ENCODE results near the gene CRYBA2.

Gene CRYBA2

GRCh38 chr2:219003979-219004378 lies 10.8 kb upstream of the CRYBA2 start:
- no peak for DNase-seq
- no peaks in the 10 kb centered on the region for H3K36me3 ChIP-seq (ENCODE audit: control insufficient read depth in 4 of 4, insufficient read depth in 4 of 4, low read length in 3 of 4)
- CTCF ChIA-PET = interaction anchor here (0.9 to 5.2 kb wide), 9 partner anchors 9 to 128 kb away, joined by 3 to 16 read pairs (median 4); no protein-coding TSS in a partner anchor
- POLR2A ChIA-PET = no interaction called here
- H3K4me1 ChIP-seq (ENCODE audit: control extremely low read depth in 1 of 4, control insufficient read depth in 4 of 4, insufficient read depth in 4 of 4, low read length in 3 of 4) = peaks cover 0 to 23% (median 14%) of the 10 kb centered on the region in 4 experiments
- H3K4me3 ChIP-seq (ENCODE audit: control insufficient read depth in 1 of 7, extremely low read depth in 1 of 7, insufficient read depth in 4 of 7, low read depth in 2 of 7, low read length in 6 of 7) = no peak overlapping the region
- H3K27me3 ChIP-seq (replicated peaks in 2 of 5; ENCODE audit: control insufficient read depth in 4 of 5, insufficient read depth in 5 of 5, low read length in 4 of 5) = peaks cover 2 to 94% (median 40%) of the 10 kb centered on the region in 5 experiments
- no peaks in the 10 kb centered on the region for H3K9me3 ChIP-seq (ENCODE audit: control extremely low read depth in 1 of 5, control insufficient read depth in 4 of 5, insufficient read depth in 2 of 5, low read depth in 1 of 5, low read length in 4 of 5)
- no peak overlapping the region for H3K27ac ChIP-seq (ENCODE audit: insufficient read depth in 1 of 2, low read depth in 1 of 2, low read length in 2 of 2, poor library complexity in 1 of 2, severe bottlenecking in 2 of 2)
- WGBS (ENCODE audit: insufficient coverage) = 93% methylated on average over 3 of the region's 3 CpGs

- no peaks in the 10 kb centered on the region for H3K9me3 ChIP-seq (ENCODE audit: control extremely low read depth in 1 of 5, control insufficient read depth in 4 of 5, insufficient read depth in 2 of 5, low read depth in 1 of 5, low read length in 4 of 5)
- DNase-seq = no peak
- peaks cover 0 to 23% (median 14%) of the 10 kb centered on the region in 4 experiments for H3K4me1 ChIP-seq (ENCODE audit: control extremely low read depth in 1 of 4, control insufficient read depth in 4 of 4, insufficient read depth in 4 of 4, low read length in 3 of 4)
- H3K27ac ChIP-seq (ENCODE audit: insufficient read depth in 1 of 2, low read depth in 1 of 2, low read length in 2 of 2, poor library complexity in 1 of 2, severe bottlenecking in 2 of 2) = no peak overlapping the region
- 8% methylated on average over 19 of the region's 20 CpGs for WGBS (ENCODE audit: insufficient coverage)
- CTCF ChIA-PET = interaction anchor here (0.6 to 5.2 kb wide), 12 partner anchors 8 to 150 kb away, joined by 3 to 16 read pairs (median 4); no protein-coding TSS in a partner anchor
- POLR2A ChIA-PET = no interaction called here
- H3K4me3 ChIP-seq (ENCODE audit: control insufficient read depth in 1 of 7, extremely low read depth in 1 of 7, insufficient read depth in 4 of 7, low read depth in 2 of 7, low read length in 6 of 7) = peak overlapping the region in 1 of 7 experiments; percentile 60
- no peaks in the 10 kb centered on the region for H3K36me3 ChIP-seq (ENCODE audit: control insufficient read depth in 4 of 4, insufficient read depth in 4 of 4, low read length in 3 of 4)
- H3K27me3 ChIP-seq (replicated peaks in 2 of 5; ENCODE audit: control insufficient read depth in 4 of 5, insufficient read depth in 5 of 5, low read length in 4 of 5) = peaks cover 2 to 94% (median 45%) of the 10 kb centered on the region in 5 experiments
Measured at GRCh38 chr2:219003267-219003634, 10.0 kb upstream of the CRYBA2 start.

- peaks cover 0 to 23% (median 14%) of the 10 kb centered on the region in 4 experiments for H3K4me1 ChIP-seq (ENCODE audit: control extremely low read depth in 1 of 4, control insufficient read depth in 4 of 4, insufficient read depth in 4 of 4, low read length in 3 of 4)
- H3K4me3 ChIP-seq (ENCODE audit: control insufficient read depth in 1 of 7, extremely low read depth in 1 of 7, insufficient read depth in 4 of 7, low read depth in 2 of 7, low read length in 6 of 7) = peak overlapping the region in 2 of 7 experiments; percentile 60 to 66
- H3K27me3 ChIP-seq (replicated peaks in 2 of 5; ENCODE audit: control insufficient read depth in 4 of 5, insufficient read depth in 5 of 5, low read length in 4 of 5) = peaks cover 0 to 98% (median 48%) of the 10 kb centered on the region in 5 experiments
- 4% methylated on average over 65 of the region's 72 CpGs for WGBS (ENCODE audit: insufficient coverage)
- CTCF ChIA-PET = interaction anchor here (0.6 to 5.2 kb wide), 15 partner anchors 10 to 151 kb away, joined by 3 to 16 read pairs (median 3); no protein-coding TSS in a partner anchor
- H3K27ac ChIP-seq (ENCODE audit: insufficient read depth in 1 of 2, low read depth in 1 of 2, low read length in 2 of 2, poor library complexity in 1 of 2, severe bottlenecking in 2 of 2) = no peak overlapping the region
- POLR2A ChIA-PET = no interaction called here
- no peaks in the 10 kb centered on the region for H3K36me3 ChIP-seq (ENCODE audit: control insufficient read depth in 4 of 4, insufficient read depth in 4 of 4, low read length in 3 of 4)
- peak; percentile 53 to 75 (median 74) for DNase-seq
- no peaks in the 10 kb centered on the region for H3K9me3 ChIP-seq (ENCODE audit: control extremely low read depth in 1 of 5, control insufficient read depth in 4 of 5, insufficient read depth in 2 of 5, low read depth in 1 of 5, low read length in 4 of 5)
Measured at GRCh38 chr2:219002395-219003266, 9.4 kb upstream of the CRYBA2 start.

GRCh38 chr2:219001577-219002394 lies 8.6 kb upstream of the CRYBA2 start:
- H3K4me1 ChIP-seq (ENCODE audit: control extremely low read depth in 1 of 4, control insufficient read depth in 4 of 4, insufficient read depth in 4 of 4, low read length in 3 of 4) = peaks cover 0 to 23% (median 14%) of the 10 kb centered on the region in 4 experiments
- peak overlapping the region in 2 of 7 experiments; percentile 11 to 60 for H3K4me3 ChIP-seq (ENCODE audit: control insufficient read depth in 1 of 7, extremely low read depth in 1 of 7, insufficient read depth in 4 of 7, low read depth in 2 of 7, low read length in 6 of 7)
- ChIA-PET CTCF (interaction anchor here (0.7 to 5.2 kb wide), 14 partner anchors 9 to 152 kb away, joined by 3 to 16 read pairs (median 4); no protein-coding TSS in a partner anchor), POLR2A (no interaction called here)
- peaks cover 0 to 98% (median 48%) of the 10 kb centered on the region in 5 experiments for H3K27me3 ChIP-seq (replicated peaks in 2 of 5; ENCODE audit: control insufficient read depth in 4 of 5, insufficient read depth in 5 of 5, low read length in 4 of 5)
- DNase-seq = no peak
- 2% methylated on average over 45 of the region's 70 CpGs for WGBS (ENCODE audit: insufficient coverage)
- no peaks in the 10 kb centered on the region for H3K9me3 ChIP-seq (ENCODE audit: control extremely low read depth in 1 of 5, control insufficient read depth in 4 of 5, insufficient read depth in 2 of 5, low read depth in 1 of 5, low read length in 4 of 5)
- H3K36me3 ChIP-seq (ENCODE audit: control insufficient read depth in 4 of 4, insufficient read depth in 4 of 4, low read length in 3 of 4) = no peaks in the 10 kb centered on the region
- no peak overlapping the region for H3K27ac ChIP-seq (ENCODE audit: insufficient read depth in 1 of 2, low read depth in 1 of 2, low read length in 2 of 2, poor library complexity in 1 of 2, severe bottlenecking in 2 of 2)

GRCh38 chr2:219001100-219001576 lies 7.9 kb upstream of the CRYBA2 start:
- CTCF ChIA-PET = interaction anchor here (0.7 to 5.2 kb wide), 10 partner anchors 9 to 125 kb away, joined by 3 to 16 read pairs (median 3); no protein-coding TSS in a partner anchor
- no peak overlapping the region for H3K27ac ChIP-seq (ENCODE audit: insufficient read depth in 1 of 2, low read depth in 1 of 2, low read length in 2 of 2, poor library complexity in 1 of 2, severe bottlenecking in 2 of 2)
- no peak for DNase-seq
- peaks cover 0 to 99% (median 50%) of the 10 kb centered on the region in 5 experiments for H3K27me3 ChIP-seq (replicated peaks in 2 of 5; ENCODE audit: control insufficient read depth in 4 of 5, insufficient read depth in 5 of 5, low read length in 4 of 5)
- POLR2A ChIA-PET = no interaction called here
- H3K4me1 ChIP-seq (ENCODE audit: control extremely low read depth in 1 of 4, control insufficient read depth in 4 of 4, insufficient read depth in 4 of 4, low read length in 3 of 4) = peaks cover 0 to 27% (median 15%) of the 10 kb centered on the region in 4 experiments
- 3% methylated on average over 24 of the region's 26 CpGs for whole genome bisulfite sequencing (ENCODE audit: insufficient coverage)
- H3K4me3 ChIP-seq (ENCODE audit: control insufficient read depth in 1 of 7, extremely low read depth in 1 of 7, insufficient read depth in 4 of 7, low read depth in 2 of 7, low read length in 6 of 7) = peak overlapping the region in 1 of 7 experiments; percentile 28
- no peaks in the 10 kb centered on the region for H3K9me3 ChIP-seq (ENCODE audit: control extremely low read depth in 1 of 5, control insufficient read depth in 4 of 5, insufficient read depth in 2 of 5, low read depth in 1 of 5, low read length in 4 of 5)
- no peaks in the 10 kb centered on the region for H3K36me3 ChIP-seq (ENCODE audit: control insufficient read depth in 4 of 4, insufficient read depth in 4 of 4, low read length in 3 of 4)

GRCh38 chr2:219000569-219000960 lies 7.3 kb upstream of the CRYBA2 start:
- 27% methylated on average over 3 of the region's 8 CpGs for WGBS (ENCODE audit: insufficient coverage)
- Histone ChIP-seq H3K36me3 (ENCODE audit: control insufficient read depth in 4 of 4, insufficient read depth in 4 of 4, low read length in 3 of 4) (no peaks in the 10 kb centered on the region), H3K9me3 (ENCODE audit: control extremely low read depth in 1 of 5, control insufficient read depth in 4 of 5, insufficient read depth in 2 of 5, low read depth in 1 of 5, low read length in 4 of 5) (no peaks in the 10 kb centered on the region), H3K4me3 (ENCODE audit: control insufficient read depth in 1 of 7, extremely low read depth in 1 of 7, insufficient read depth in 4 of 7, low read depth in 2 of 7, low read length in 6 of 7) (no peak overlapping the region), H3K27ac (ENCODE audit: insufficient read depth in 1 of 2, low read depth in 1 of 2, low read length in 2 of 2, poor library complexity in 1 of 2, severe bottlenecking in 2 of 2) (no peak overlapping the region), H3K4me1 (ENCODE audit: control extremely low read depth in 1 of 4, control insufficient read depth in 4 of 4, insufficient read depth in 4 of 4, low read length in 3 of 4) (peaks cover 0 to 30% (median 17%) of the 10 kb centered on the region in 4 experiments), H3K27me3 (replicated peaks in 2 of 5; ENCODE audit: control insufficient read depth in 4 of 5, insufficient read depth in 5 of 5, low read length in 4 of 5) (peaks cover 0 to 98% (median 49%) of the 10 kb centered on the region in 5 experiments)
- DNase-seq = no peak
- ChIA-PET CTCF (interaction anchor here (1.5 to 5.2 kb wide), 3 partner anchors 12 to 30 kb away, joined by 3 to 16 read pairs (median 8); no protein-coding TSS in a partner anchor), POLR2A (no interaction called here)
